SK-N-SH (cell line): ENCODE results near the gene MAPK12. TPM values are rescaled to one million over a fixed set of nuclear protein-coding genes. Genes with fewer than 3 reads are reported as not detected.

ENCODE experiments used
- CTCF ChIA-PET: fragments of 300-600, 350-600 bp; formaldehyde crosslinking; extraction: SDS; loops from one replicate; lab custom pipeline; 2021; lab: Yijun Ruan, JAX
- POLR2A ChIA-PET: fragments of 350-600 bp; sonication (Branson Sonifier 250); formaldehyde crosslinking; extraction: SDS; loops from one replicate; lab custom pipeline; 2020; ENCODE audit warnings: antibody characterized with exemption, inconsistent platforms; lab: Yijun Ruan, JAX
- DNase-seq: peaks from one replicate; pipeline ENCODE4 v3.0.0; 2012
- H2AFZ ChIP-seq: fragments of 200-600 bp; sonication (generic); 2 replicates; pipeline ENCODE4 v1.8.1; 2016; ENCODE audit warnings: antibody characterized with exemption, mild to moderate bottlenecking, low read depth
- H3F3A ChIP-seq: fragments of 200-600 bp; sonication (generic); replicated peaks from 2 replicates; pipeline ENCODE3; 2016; ENCODE audit warnings: antibody characterized with exemption, mild to moderate bottlenecking; ENCODE audit not compliant: insufficient read depth
- H3K27ac ChIP-seq, 2 experiments: fragments of 200-500 bp in 1 of 2; fragments of 200-600 bp in 1 of 2; sonication (Bioruptor generic) in 1 of 2; sonication (generic), shearing (Covaris generic) in 1 of 2; 2 replicates each; pipeline versions ENCODE4 v1.5.1 to v1.6.1; 2014 to 2016; ENCODE audit warnings: low read depth in 2 of 2, inconsistent platforms in 1 of 2, low read length in 1 of 2, mild to moderate bottlenecking in 1 of 2, mixed read lengths in 1 of 2
- H3K27me3 ChIP-seq: fragments of 200-600 bp; sonication (generic), shearing (Covaris generic); 2 replicates; pipeline ENCODE4 v1.6.1; 2016; ENCODE audit warnings: mixed run types; ENCODE audit not compliant: insufficient read depth
- H3K36me3 ChIP-seq, 2 experiments: fragments of 200-500 bp in 1 of 2; fragments of 200-600 bp in 1 of 2; sonication (Bioruptor generic) in 1 of 2; sonication (generic) in 1 of 2; replicated peaks in 1 of 2; 2 replicates each; pipeline versions ENCODE3 to v1.5.1; 2014 to 2016; ENCODE audit warnings: low read length in 1 of 2, mild to moderate bottlenecking in 1 of 2; ENCODE audit not compliant: insufficient read depth in 2 of 2, control insufficient read depth in 1 of 2
- H3K4me1 ChIP-seq, 2 experiments: fragments of 200-500 bp in 1 of 2; fragments of 200-600 bp in 1 of 2; sonication (Bioruptor generic) in 1 of 2; sonication (generic), shearing (Covaris generic) in 1 of 2; 2 replicates each; pipeline versions ENCODE4 v1.5.1 to v1.6.1; 2014 to 2016; ENCODE audit warnings: low read depth in 1 of 2, low read length in 1 of 2, mixed run types in 1 of 2; ENCODE audit not compliant: insufficient read depth in 2 of 2, control insufficient read depth in 1 of 2
- H3K4me2 ChIP-seq: fragments of 200-600 bp; sonication (generic), shearing (Covaris generic); 2 replicates; pipeline ENCODE4 v1.6.1; 2017; ENCODE audit warnings: mixed run types
- H3K4me3 ChIP-seq, 2 experiments: fragments of 200-500 bp in 1 of 2; fragments of 200-600 bp in 1 of 2; sonication (Bioruptor generic) in 1 of 2; sonication (generic), shearing (Covaris generic) in 1 of 2; 2 replicates each; pipeline versions ENCODE4 v1.5.1 to v1.8.1; 2014 to 2016; ENCODE audit warnings: low read depth in 2 of 2, inconsistent platforms in 1 of 2, low read length in 1 of 2, mild to moderate bottlenecking in 1 of 2, mixed read lengths in 1 of 2, moderate library complexity in 1 of 2
- H3K79me2 ChIP-seq: fragments of 200-600 bp; sonication (generic); 2 replicates; pipeline ENCODE4 v1.8.1; 2017; ENCODE audit warnings: mild to moderate bottlenecking; ENCODE audit not compliant: insufficient read depth
- H3K9ac ChIP-seq: fragments of 200-600 bp; sonication (generic); 2 replicates; pipeline ENCODE4 v1.6.1; 2017; ENCODE audit warnings: mixed run types
- H3K9me2 ChIP-seq: fragments of 200-600 bp; sonication (generic); 2 replicates; pipeline ENCODE4 v1.6.1; 2017; ENCODE audit warnings: mixed run types
- H3K9me3 ChIP-seq: fragments of 200-600 bp; sonication (generic); 2 replicates; pipeline ENCODE4 v1.6.1; 2017; ENCODE audit warnings: mixed run types, mild to moderate bottlenecking, moderate library complexity
- H4K20me1 ChIP-seq: fragments of 200-600 bp; sonication (generic); 2 replicates; pipeline ENCODE4 v1.6.1; 2017; ENCODE audit warnings: mild to moderate bottlenecking, mixed run types; ENCODE audit not compliant: insufficient read depth
- CTCF ChIP-seq: fragments of 200-600 bp; sonication (generic); IDR thresholded peaks from 2 replicates; pipeline ENCODE4 v1.6.1; 2017; ENCODE audit warnings: antibody characterized with exemption, mild to moderate bottlenecking, moderate library complexity
- FOSL2 ChIP-seq: IDR thresholded peaks from 2 replicates; pipeline ENCODE4 v1.4.0; 2012; ENCODE audit warnings: low read depth, mild to moderate bottlenecking, moderate library complexity, borderline replicate concordance
- GABPA ChIP-seq: IDR thresholded peaks from 2 replicates; pipeline ENCODE4 v1.4.0; 2012; ENCODE audit warnings: low read depth, mild to moderate bottlenecking
- IRF3 ChIP-seq: fragments of 150-350 bp; IDR thresholded peaks from 2 replicates; pipeline ENCODE4 v1.6.1; 2016; ENCODE audit warnings: mild to moderate bottlenecking, low read depth, low read length
- MAX ChIP-seq: IDR thresholded peaks from 2 replicates; pipeline ENCODE4 v1.4.0; 2012; ENCODE audit warnings: low read depth
- MEF2A ChIP-seq: IDR thresholded peaks from 2 replicates; pipeline ENCODE4 v1.4.0; 2012; ENCODE audit warnings: low read depth, borderline replicate concordance
- NRF1 ChIP-seq: IDR thresholded peaks from 2 replicates; pipeline ENCODE4 v1.6.1; 2012; ENCODE audit warnings: low read depth, mild to moderate bottlenecking, low read length
- RAD21 ChIP-seq: IDR thresholded peaks from 2 replicates; pipeline ENCODE4 v1.6.1; 2012; ENCODE audit warnings: mild to moderate bottlenecking, low read length
- RFX5 ChIP-seq: IDR thresholded peaks from 2 replicates; pipeline ENCODE4 v1.6.1; 2012; ENCODE audit warnings: mild to moderate bottlenecking, improper control_type of control experiment, low read length
- RXRA ChIP-seq: IDR thresholded peaks from 2 replicates; pipeline ENCODE4 v1.4.0; 2012; ENCODE audit warnings: low read depth, mild to moderate bottlenecking, borderline replicate concordance
- TAF1 ChIP-seq: IDR thresholded peaks from 2 replicates; pipeline ENCODE4 v1.6.1; 2012; ENCODE audit warnings: low read depth, mild to moderate bottlenecking, low read length, moderate library complexity, borderline replicate concordance
- TCF12 ChIP-seq: IDR thresholded peaks from 2 replicates; pipeline ENCODE4 v1.4.0; 2012
- YY1 ChIP-seq: IDR thresholded peaks from 2 replicates; pipeline ENCODE4 v1.4.0; 2012; ENCODE audit warnings: low read depth, mild to moderate bottlenecking
- ZBTB33 ChIP-seq: IDR thresholded peaks from 2 replicates; pipeline ENCODE4 v1.4.0; 2012; ENCODE audit warnings: low read depth, borderline replicate concordance
- WGBS: methylation state at CpG from one replicate; pipeline ENCODE4 v1.1.6; 2017; ENCODE audit warnings: low lambda C conversion rate; 5-methylcytosine and 5-hydroxymethylcytosine counted together
- polyA plus RNA-seq, 3 experiments: library from polyadenylated mRNA; depleted of rRNA; stranded (reverse); fragments of >200 nt; gene quantifications; 2 replicates each; pipeline ENCODE4 v1.2.3, GENCODE V29; 2012

The MAPK12 gene
- polyA plus RNA-seq, 1 of the 3 experiments (the other 2 are of a cell fraction), result 118 TPM

- TF ChIP-seq IRF3 (no peak), TAF1 (peak; percentile 75; the same call in 1 of the 2 replicates), GABPA (peak; percentile 95), CTCF (peak; percentile 27; the same call in 1 of the 2 replicates), MAX (peak; percentile 97)
These were observed 16.9 kb downstream of the MAPK12 start, which contains the start of gene TUBGCP6 (continued) for GRCh38 chr22:50244420-50245213.

- TF ChIP-seq CTCF, result no peak
- TF ChIP-seq RFX5, result no peak
- TF ChIP-seq TCF12, result no peak
- TF ChIP-seq GABPA, result no peak
- no peak for TF ChIP-seq MEF2A
- no peak for TF ChIP-seq MAX
- TF ChIP-seq RXRA, result no peak
- no peak for TF ChIP-seq IRF3
- TF ChIP-seq ZBTB33, result no peak
- no peak for TF ChIP-seq NRF1
- no peak for TF ChIP-seq YY1
- TF ChIP-seq RAD21, result no peak
- no peak for TF ChIP-seq FOSL2
- no peaks in the 10 kb centered on the region for H3K27me3 ChIP-seq
- H3K9me3 ChIP-seq, result no peaks in the 10 kb centered on the region
- H3K4me2 ChIP-seq, result peak overlapping the region; percentile 85
- no peaks in the 10 kb centered on the region for H3K9me2 ChIP-seq
- H3F3A ChIP-seq, result peaks cover 19% of the 10 kb centered on the region
- peaks cover 84% of the 10 kb centered on the region for H3K79me2 ChIP-seq
- H3K36me3 ChIP-seq, result peaks cover 5 to 24% of the 10 kb centered on the region in 2 experiments
- POLR2A ChIA-PET, result interaction anchor here (0.8 kb wide), 1 partner anchor 282 kb away, joined by 3 read pairs; the partner anchor contains the start of gene SCO2
- H3K4me1 ChIP-seq, result peaks cover 5 to 53% of the 10 kb centered on the region in 2 experiments; a peak in 2 of 4 replicates
- WGBS, result 11% methylated on average over 22 of the region's 27 CpGs
- peak overlapping the region; percentile 24 to 81; a peak in 2 of 4 replicates for H3K27ac ChIP-seq
- H4K20me1 ChIP-seq, result peaks cover 33% of the 10 kb centered on the region
- no peak overlapping the region for H2AFZ ChIP-seq
- DNase-seq, result no peak
- peak overlapping the region; percentile 84 for H3K9ac ChIP-seq
- CTCF ChIA-PET, result interaction anchor here (0.7 to 3.4 kb wide), 8 partner anchors 28 to 377 kb away, joined by 3 to 20 read pairs (median 3); partner anchors contain the start of genes DENND6B, PLXNB2 and SCO2
- peak overlapping the region; percentile 84 to 92 for H3K4me3 ChIP-seq
These were observed 17.6 kb downstream of the MAPK12 start for GRCh38 chr22:50243685-50244419.
